Large intestine (tissue), 3 donors: ENCODE measurements around the gene FNIP2. TPM values are rescaled to one million over a fixed set of nuclear protein-coding genes. Genes with fewer than 3 reads are reported as not detected.
"Not testable (repeated sequence)": the region's sequence is repeated elsewhere in the genome, so short reads cannot be mapped to it uniquely, and the experiment has no call there.

ENCODE experiments used
- DNase-seq, 2 donors: peaks; one replicate each; pipeline versions ENCODE4 v3.0.0 to v3.0.0-alpha.2; 2013
- H3K27ac ChIP-seq: one replicate; pipeline ENCODE4 v1.5.1; 2013; ENCODE audit warnings: low read length
- H3K27me3 ChIP-seq: 2 replicates; pipeline ENCODE4 v1.6.1; 2013; ENCODE audit warnings: low read length; ENCODE audit not compliant: control insufficient read depth, insufficient read depth
- H3K36me3 ChIP-seq: 2 replicates; pipeline ENCODE4 v1.6.1; 2013; ENCODE audit warnings: low read length; ENCODE audit not compliant: control insufficient read depth, insufficient read depth
- H3K4me1 ChIP-seq: one replicate; pipeline ENCODE4 v1.6.1; 2013; ENCODE audit warnings: low read length; ENCODE audit not compliant: control insufficient read depth, insufficient read depth
- H3K4me3 ChIP-seq: one replicate; pipeline ENCODE4 v1.5.1; 2013; ENCODE audit warnings: low read length
- H3K9me3 ChIP-seq: one replicate; pipeline ENCODE4 v1.6.1; 2013; ENCODE audit warnings: mild to moderate bottlenecking, low read depth, low read length, moderate library complexity; ENCODE audit not compliant: control insufficient read depth
- whole genome bisulfite sequencing: methylation state at CpG from one replicate; pipeline ENCODE4 v1.1.5; 2013; ENCODE audit warnings: low lambda C conversion rate; ENCODE audit not compliant: insufficient coverage; 5-methylcytosine and 5-hydroxymethylcytosine counted together
- polyA plus RNA-seq: library from polyadenylated mRNA; unstranded; fragments of 120-200 nt; gene quantifications from one replicate; pipeline ENCODE4 v1.2.1, GENCODE V29; 2013

FNIP2 gene
- polyA plus RNA-seq, 1 donor: 28.1 TPM

DNA sequence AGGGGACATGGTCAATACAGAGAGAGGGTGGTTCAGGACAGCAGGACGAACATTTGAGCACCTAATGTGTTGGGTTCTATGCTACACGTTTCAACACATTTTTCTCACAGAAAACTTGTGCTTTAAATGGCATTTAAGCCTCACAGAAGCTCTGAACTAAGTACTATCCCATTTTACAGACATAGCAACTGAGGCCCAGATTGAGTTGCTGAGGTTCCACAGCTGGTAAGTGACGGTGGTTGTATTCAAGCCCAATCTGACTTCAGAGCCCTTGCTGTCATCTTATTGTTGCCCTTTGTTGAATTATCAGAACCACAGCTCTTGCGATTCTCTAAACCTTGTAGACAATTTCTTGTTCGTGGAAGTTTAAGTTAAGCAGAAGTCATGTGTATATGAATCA lies 116.7 kb downstream of the FNIP2 start:
- H3K27me3 ChIP-seq: no peaks in the 10 kb centered on the region
- H3K27ac ChIP-seq: no peak overlapping the region
- WGBS: 100% methylated on average over 1 of the region's 5 CpGs
- DNase-seq: no peak
- peaks cover 10% of the 10 kb centered on the region for H3K36me3 ChIP-seq
- H3K4me3 ChIP-seq: no peak overlapping the region
- no peaks in the 10 kb centered on the region for H3K4me1 ChIP-seq
- H3K9me3 ChIP-seq: peaks cover 10% of the 10 kb centered on the region

- Histone ChIP-seq H3K36me3 (peaks cover 15% of the 10 kb centered on the region), H3K4me1 (no peaks in the 10 kb centered on the region), H3K9me3 (no peaks in the 10 kb centered on the region), H3K27ac (no peak overlapping the region), H3K4me3 (no peak overlapping the region), H3K27me3 (no peaks in the 10 kb centered on the region)
- WGBS: 80% methylated on average over 2 of the region's 3 CpGs
- DNase-seq: no peak
These were observed 121.5 kb downstream of the FNIP2 start for GRCh38 chr4:158890294-158890693.

DNA sequence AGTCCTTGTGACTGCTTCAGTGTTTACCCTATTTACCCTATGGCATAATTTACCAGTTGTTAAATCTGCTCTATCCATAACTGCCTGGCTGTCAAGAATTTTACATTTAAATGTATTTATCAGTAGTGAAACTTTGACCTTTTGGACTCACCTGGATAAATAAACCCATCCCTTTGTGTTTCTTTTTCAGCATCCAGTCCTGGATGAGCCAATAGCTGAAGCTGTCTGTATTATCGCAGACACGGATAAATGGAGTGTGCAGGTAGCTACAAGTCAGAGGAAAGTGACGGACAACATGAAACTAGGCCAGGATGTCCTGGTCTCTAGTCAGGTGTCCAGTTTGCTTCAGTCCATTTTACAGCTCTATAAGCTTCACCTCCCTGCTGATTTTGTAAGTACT lies 122.4 kb downstream of the FNIP2 start:
- Histone ChIP-seq H3K36me3 (peaks cover 19% of the 10 kb centered on the region), H3K4me3 (no peak overlapping the region), H3K27ac (no peak overlapping the region), H3K4me1 (no peaks in the 10 kb centered on the region), H3K27me3 (no peaks in the 10 kb centered on the region), H3K9me3 (no peaks in the 10 kb centered on the region)
- WGBS: no CpG with 5 or more reads among the region's 3 CpGs
- DNase-seq: peak; percentile 1 to 37

DNA sequence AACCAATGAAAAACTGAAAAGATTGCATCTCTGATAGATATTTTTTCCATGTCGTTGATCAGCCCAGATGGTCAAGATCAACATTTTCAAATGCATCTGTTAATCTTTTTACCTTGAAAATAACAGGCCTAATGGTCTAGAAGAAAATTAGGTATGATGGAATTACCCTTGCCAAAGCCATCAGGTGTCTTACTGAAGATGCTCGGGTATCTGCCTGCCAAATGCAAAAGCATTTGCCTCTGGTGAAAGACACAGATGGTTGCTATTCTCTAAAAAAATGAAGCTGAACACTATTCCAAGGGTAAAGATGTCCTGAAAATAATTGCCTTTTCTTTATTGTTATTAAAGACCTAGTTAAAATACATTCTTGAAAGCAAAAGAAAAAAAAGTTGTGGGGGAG lies 126.0 kb downstream of the FNIP2 start:
- no peaks in the 10 kb centered on the region for H3K9me3 ChIP-seq
- DNase-seq: no peak
- H3K36me3 ChIP-seq: peaks cover 16% of the 10 kb centered on the region
- H3K27me3 ChIP-seq: no peaks in the 10 kb centered on the region
- H3K4me1 ChIP-seq: no peaks in the 10 kb centered on the region
- WGBS: no CpG with 5 or more reads among the region's 2 CpGs
- H3K4me3 ChIP-seq: no peak overlapping the region
- H3K27ac ChIP-seq: no peak overlapping the region

- 100% methylated on average over 1 of the region's 14 CpGs for WGBS
- Histone ChIP-seq H3K9me3 (no peaks in the 10 kb centered on the region), H3K27me3 (no peaks in the 10 kb centered on the region), H3K27ac (no peak overlapping the region), H3K36me3 (peaks cover 16% of the 10 kb centered on the region), H3K4me3 (no peak overlapping the region), H3K4me1 (no peaks in the 10 kb centered on the region)
- peak in 1 of 2 donors; percentile 9 for DNase-seq
These were observed 127.2 kb downstream of the FNIP2 start for GRCh38 chr4:158895797-158896576.

DNA sequence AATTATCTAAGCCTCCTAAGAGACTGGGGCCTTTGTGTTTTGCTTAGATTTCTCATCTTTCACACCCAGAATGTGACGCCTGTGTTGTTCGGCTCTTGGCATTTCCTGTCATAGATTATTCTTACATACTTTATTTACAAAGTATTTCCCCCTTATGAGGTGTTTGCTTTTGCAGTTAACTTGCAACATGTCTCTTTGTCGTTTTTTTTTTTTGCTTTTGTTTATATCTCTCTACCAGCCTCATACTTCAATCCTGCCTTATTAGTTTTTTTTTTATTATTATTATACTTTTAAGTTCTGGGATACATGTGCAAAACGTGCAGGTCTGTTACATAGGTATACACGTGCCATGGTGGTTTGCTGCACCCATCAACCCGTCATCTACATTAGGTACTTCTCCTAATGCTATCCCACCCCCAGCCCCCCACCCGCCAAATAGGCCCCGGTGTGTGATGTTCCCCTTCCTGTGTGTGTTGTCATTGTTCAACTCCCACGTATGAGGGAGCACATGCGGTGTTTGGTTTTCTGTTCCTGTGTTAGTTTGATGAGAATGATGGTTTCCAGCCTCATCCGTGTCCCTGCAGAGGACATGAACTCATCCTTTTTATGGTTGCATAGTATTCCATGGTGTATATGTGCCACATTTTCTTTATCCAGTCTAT lies 127.9 kb downstream of the FNIP2 start:
- not testable (repeated sequence) for H3K4me3 ChIP-seq, H3K27me3 ChIP-seq, H3K9me3 ChIP-seq, H3K27ac ChIP-seq, H3K4me1 ChIP-seq, DNase-seq
- H3K36me3 ChIP-seq: peaks cover 16% of the 10 kb centered on the region
- 66% methylated on average over 3 of the region's 11 CpGs for WGBS

DNA sequence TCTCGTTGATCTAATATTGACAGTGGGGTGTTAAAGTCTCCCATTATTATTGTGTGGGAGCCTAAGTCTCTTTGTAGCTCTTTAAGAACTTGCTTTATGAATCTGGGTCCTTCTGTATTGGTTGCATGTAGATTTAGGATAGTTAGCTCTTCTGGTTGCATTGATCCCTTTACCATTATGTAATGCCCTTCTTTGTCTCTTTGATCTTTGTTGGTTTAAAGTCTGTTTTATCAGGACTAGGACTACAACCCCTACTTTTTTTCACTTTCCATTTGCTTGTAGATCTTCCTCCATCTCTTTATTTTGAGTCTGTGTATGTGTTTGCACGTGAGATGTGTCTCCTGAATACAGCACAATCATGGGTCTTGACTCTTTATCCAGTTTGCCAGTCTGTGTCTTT lies 131.6 kb downstream of the FNIP2 start:
- not testable (repeated sequence) for H3K27me3 ChIP-seq, H3K9me3 ChIP-seq, DNase-seq, H3K4me3 ChIP-seq, H3K36me3 ChIP-seq, H3K27ac ChIP-seq, H3K4me1 ChIP-seq
- 100% methylated on average over 1 of the region's 2 CpGs for WGBS

GRCh38 chr4:158902280-158903078 lies 133.7 kb downstream of the FNIP2 start:
- not testable (repeated sequence) for H3K9me3 ChIP-seq, H3K27me3 ChIP-seq, H3K4me1 ChIP-seq, H3K36me3 ChIP-seq, H3K27ac ChIP-seq, H3K4me3 ChIP-seq
- WGBS: no CpG with 5 or more reads among the region's 14 CpGs
- peak; percentile 19 to 25 for DNase-seq

- H3K36me3 ChIP-seq: no peaks in the 10 kb centered on the region
- H3K4me3 ChIP-seq: no peak overlapping the region
- no peaks in the 10 kb centered on the region for H3K9me3 ChIP-seq
- no peaks in the 10 kb centered on the region for H3K4me1 ChIP-seq
- no peaks in the 10 kb centered on the region for H3K27me3 ChIP-seq
- WGBS: no CpG with 5 or more reads among the region's 7 CpGs
- no peak overlapping the region for H3K27ac ChIP-seq
- no peak for DNase-seq
These were observed 134.2 kb downstream of the FNIP2 start for GRCh38 chr4:158903079-158903456.

DNA sequence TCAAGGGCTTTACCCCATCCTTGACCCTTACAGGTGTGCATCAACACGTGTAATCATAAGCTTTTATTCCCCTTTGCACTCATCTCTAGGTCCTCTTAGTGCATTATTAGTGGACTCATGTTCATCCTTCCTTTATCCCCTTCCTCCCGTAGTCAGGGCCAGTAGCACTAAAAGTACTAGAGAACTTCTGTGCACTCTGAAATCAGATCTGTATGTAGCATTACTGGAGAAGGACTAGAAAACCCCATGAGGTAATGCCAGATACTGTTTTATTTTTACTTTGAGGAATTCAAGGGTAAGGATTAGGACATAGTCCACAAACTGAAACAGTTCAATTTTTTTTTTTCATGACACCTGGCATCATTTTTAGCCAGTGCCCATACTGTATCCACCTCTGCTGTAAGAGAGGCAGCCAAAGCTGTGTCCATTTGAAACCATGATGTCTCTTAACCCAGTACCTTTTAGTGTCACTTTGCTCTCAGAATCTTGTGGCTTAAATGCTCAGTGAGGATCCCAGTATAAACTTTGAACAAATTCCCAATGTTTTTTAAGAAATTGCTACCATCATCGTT lies 134.7 kb downstream of the FNIP2 start:
- Histone ChIP-seq H3K9me3 (no peaks in the 10 kb centered on the region), H3K27ac (no peak overlapping the region), H3K4me3 (no peak overlapping the region), H3K4me1 (no peaks in the 10 kb centered on the region), H3K36me3 (no peaks in the 10 kb centered on the region), H3K27me3 (no peaks in the 10 kb centered on the region)
- no CpG with 5 or more reads among the region's 3 CpGs for WGBS
- DNase-seq: no peak
